GM19395 (cell line): ENCODE results near the gene ADAM20.
"Not testable (repeated sequence)": the region's sequence is repeated elsewhere in the genome, so short reads cannot be mapped to it uniquely, and the experiment has no call there.

ENCODE experiments used
- ATAC-seq: cut with Tn5 transposase; IDR thresholded peaks from one replicate; pipeline ENCODE4 v1.9.1; 2021; ENCODE audit warnings: mild to moderate bottlenecking, moderate library complexity; ENCODE audit not compliant: unreplicated experiment

Gene ADAM20

DNA sequence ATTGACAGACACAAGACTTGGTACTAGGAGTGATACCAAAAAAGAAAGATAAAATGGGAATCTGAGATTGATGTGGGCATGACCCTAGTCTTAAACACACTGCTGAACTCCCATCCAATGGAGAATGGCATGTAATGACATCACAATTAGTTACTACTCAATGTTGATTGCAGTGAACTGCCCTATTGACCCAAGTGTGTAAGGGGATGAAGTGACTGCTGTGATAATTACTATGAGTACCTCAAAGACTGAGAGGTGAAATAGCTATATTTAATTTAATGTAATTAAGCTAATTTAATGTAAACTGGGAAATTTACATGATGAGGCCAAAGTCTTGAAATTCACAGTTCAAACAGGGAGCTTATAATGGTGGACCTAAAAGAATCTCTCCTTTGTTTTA lies at the start of gene ADAM20:
Gene ADAM20 (minus strand): TSS at position 101 of the 400 bp plus-strand sequence. CDS start 10,247 bp downstream, outside the sequence.
- no peak for ATAC-seq

DNA sequence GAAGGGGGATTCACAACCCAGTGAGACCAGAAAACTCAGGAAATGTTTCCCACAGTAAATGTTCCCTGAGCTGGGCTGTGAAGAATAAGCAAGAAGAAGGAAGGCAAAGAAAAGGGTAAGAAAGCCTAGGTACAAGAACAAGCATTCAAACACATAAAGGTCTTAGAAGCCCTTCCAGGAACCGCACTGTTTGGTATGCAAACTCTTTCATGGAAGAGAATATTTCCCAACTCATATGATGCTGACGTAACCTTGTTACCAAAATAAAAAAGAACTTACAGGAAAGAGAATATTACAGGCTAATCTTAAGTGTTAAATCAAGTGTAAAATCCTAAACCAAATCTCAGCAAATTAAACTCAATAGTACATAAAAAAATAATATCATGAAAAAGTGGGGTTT lies 42.1 kb upstream of the ADAM20 start:
- ATAC-seq, result no peak

DNA sequence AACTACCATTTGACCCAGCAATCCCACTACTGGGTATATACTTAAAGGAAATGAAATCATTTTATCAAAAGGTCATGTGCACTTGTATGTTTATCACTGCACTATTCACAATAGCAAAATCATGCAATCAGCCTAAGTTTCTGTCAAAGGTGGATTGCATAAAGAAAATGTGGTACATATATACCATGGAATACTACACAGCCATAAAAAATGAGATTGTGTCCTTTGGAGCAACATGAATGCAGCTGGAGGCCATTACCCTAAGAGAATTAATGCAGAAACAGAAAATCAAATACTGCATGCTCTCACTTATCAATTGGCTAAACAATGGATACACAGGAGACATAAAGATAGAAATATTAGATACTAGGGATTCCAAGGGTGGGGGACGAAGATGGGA lies 38.2 kb upstream of the ADAM20 start:
- no peak for ATAC-seq

DNA sequence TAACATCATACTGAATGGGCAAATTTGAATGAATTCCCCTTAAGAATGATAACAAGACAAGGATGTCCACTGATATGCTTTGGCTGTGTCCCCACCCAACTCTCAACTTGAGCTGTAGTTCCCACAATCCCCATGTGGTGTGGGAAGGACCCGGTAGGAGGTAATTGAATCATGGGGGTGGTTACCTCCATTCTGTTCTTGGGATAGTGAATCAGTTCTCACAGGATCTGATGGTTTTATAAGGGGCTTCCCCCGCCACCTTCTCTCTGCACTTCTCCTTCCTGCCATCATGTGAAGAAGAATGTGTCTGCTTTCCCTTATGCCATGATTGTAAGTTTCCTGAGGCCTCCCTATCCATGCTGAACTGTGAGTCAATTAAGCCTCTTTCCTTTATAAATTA lies 36.3 kb upstream of the ADAM20 start:
- no peak for ATAC-seq

DNA sequence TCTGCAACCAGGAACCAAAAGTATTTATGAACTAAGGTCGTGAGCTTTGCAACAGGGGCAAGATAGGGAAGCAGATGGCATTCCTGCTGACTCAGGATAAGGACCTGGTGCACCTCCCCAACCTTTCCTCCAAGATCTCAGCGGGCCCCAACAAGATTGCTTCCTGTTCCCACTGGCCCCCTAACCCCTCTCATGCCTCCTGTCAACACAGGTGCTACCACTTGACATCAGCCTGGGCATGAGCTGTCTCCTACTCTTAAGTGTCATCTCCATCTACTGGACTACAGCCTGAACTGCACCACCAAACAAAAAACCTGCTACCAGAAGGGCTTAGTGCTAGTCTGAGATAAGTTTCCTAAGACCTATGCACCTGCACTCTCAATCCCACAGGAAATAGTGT lies 33.0 kb upstream of the ADAM20 start:
- ATAC-seq, result no peak

DNA sequence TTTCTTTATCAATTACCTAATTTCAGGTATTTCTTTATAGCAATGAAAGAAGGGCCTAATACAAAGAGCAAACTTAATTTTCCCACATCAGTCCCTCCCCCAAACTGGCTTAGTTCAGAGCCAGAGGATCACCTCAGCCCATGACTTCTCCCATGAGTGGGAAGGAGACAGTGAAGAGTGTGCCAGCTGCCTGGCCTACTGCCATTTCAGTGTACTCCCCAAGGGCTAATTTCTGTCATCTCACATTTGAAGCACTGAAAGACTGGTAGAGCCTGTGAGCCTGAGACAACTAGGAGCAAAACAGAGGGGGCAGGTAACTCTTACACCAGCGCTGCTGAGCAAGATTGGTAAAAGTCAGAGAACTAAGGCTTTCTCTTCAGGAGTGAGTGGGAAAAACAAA lies 29.1 kb upstream of the ADAM20 start:
- no peak for ATAC-seq

DNA sequence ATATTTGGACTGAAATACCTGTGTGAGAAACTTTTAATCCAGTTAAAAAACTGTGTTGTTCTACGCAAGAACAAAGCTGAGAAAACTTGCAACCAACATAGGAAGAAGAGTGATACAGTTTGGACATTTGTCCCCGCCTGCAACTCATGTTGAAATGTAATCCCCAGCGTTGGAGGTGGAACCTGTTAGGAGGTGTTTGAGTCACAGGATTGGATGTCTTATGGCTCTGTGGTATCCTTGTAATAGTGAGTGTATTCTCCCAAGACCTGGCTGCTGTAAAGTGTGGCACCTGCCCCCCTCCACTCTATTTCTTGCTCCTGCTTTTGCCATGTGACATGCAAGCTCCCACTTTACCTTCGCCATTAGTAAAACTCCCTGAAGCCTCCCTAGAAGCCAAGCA lies 28.6 kb upstream of the ADAM20 start:
- no peak for ATAC-seq

DNA sequence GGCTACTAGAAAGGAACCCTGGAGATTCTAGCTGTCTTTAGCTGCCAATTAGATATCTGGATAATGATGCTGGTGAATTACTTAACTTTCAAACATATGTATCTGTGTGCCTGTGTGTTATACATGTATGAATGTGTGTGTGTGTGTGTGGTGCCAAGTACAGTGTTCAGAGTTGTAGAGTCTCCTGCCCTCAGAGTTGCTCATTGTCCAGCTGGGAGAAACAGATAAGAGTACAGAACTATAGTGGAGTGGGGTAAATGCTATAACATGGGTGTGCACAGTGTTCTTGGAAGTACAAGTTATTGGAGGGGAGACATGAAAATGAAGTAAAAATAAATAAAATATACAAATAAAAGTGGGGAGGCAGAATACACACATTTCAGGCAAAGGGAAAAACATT lies 23.6 kb upstream of the ADAM20 start:
- ATAC-seq, result no peak

DNA sequence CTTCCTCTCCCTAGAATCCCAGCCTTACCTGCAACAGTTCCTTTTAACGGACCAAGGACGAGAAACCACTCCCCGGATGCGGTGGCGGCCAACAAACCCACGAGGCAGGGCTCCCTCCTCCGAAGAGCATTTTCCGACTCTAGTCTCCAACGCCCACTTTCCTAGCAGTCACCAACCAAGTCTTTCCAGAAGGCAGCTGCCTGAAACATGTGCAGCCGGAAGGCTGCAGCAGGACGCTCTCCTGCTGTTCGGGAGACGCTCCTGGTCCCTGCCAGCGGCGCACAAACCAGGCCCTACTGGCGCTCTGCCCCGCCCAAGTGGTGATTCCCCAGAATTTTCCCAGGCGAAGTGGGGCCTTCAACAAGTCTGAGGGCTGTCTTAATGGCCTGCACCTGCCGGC lies 21.1 kb upstream of the ADAM20 start:
- ATAC-seq, result no peak

DNA sequence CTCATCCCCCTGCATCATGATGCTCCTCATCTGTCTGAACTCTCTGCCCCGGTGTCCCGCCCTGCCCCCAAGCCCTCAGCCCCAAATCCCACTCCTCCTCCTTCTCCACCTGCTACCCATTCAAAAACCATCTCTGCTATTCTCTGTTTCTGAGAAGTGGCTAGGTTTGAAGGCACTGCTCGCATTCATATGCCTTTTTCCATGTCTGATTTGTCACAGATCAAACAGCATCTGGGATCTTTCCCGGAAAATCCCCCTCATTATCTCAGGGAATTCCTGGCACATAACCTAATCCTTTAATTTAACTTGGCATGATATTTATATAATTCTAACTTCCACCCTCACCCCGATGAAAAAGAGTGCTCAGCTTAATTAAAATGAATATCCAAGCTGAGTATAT lies 3.3 kb upstream of the ADAM20 start:
- no peak for ATAC-seq

DNA sequence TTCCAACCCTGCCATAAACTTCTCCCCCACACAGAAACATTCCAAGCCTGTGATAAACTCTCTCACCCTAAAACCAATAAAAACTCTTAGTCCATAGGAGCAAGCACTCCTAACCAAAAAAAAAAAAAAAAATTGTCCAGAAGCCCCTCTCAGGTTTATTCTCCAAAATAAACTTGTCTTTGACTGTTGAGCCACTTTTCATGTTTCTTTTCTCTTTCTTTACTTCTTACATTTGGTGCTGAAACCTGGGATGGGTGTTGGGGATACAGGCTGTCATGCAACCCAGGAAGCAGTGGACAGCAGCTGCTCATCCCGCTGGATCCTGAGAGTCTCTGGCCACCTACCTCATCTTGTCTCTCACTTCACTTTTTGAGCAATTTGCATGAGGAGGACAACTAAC lies 2.0 kb upstream of the ADAM20 start:
- no peak for ATAC-seq

DNA sequence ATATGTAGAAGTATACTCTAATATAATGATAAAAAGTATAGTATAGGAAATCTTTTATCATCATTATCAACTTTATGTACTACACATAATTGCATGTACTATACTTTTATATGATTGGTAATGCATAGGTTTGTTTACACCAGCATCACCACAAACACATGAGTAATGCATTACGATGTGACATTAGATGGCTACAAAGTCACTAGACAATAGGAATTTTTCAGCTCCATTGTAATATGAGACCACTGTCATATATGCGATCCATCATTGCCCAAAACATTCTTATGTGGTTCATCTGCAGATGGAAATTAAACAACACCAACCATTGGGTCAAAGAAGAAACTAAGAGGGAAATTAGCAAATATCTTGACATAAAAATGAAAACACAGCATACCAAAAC lies 4.4 kb downstream of the ADAM20 start:
- ATAC-seq, result no peak

DNA sequence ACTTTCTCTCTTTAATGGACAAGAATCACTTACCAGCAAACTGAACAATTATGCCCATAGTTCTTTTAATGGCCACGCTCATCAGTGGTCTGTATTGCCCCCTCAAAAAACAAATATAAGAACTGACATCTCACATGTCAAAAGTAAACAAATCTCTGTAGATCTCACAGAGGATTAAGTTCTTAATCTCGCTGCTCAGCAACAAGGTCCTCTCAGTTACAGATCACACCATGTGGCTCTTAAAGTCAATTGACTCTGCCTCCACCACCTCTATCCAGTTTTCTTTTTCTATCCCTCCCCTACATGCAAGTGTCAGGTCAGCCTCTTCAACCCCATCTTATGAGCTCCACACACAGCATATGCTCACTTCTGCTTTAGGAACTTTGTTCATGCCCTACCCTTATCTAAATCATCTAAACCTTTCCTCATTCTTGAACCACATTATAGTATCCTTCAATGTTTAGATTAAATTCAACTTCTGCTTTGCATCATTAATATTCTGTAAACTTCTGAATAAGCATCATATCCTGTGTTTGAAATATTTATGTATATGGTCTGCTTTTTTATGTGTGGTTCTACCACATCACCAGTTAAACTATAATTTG lies 7.2 kb downstream of the ADAM20 start:
- ATAC-seq, result no peak

DNA sequence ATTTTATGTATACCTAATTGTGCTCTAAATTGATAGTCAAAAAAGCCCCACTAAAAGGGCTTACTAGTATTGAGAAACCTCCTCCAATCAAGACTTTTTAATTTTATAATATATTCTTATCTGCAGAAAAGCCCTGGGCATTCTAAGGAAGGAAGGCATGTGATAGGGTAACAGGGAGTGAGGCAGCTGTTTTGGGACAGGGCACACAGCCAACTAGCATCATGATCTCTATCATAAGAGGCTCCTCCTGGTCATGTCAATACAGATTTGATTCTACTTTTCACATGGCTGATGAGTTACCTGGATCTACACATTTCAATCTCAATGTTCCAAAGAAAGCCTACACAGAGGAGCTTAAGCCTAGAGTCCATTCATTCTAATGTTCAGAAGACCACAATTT lies 9.1 kb downstream of the ADAM20 start:
- ATAC-seq, result no peak

DNA sequence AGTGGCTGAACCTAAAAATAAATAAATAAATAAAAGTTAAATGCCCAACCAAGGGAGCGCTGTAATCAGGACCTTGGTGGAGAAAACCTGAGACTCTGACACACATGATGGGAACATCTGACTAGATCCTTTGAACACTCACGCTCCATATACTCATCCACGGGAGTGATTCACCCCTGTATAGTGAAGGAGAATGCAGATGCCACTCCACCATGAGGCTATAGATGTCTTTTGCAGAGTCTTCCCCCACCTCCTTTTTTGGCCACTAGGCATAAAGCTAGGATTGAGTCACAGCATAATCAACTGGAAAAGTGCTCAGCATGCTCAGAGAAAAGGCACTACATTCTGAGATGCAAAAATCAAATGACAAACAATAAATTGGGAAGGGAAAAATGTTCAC lies 19.0 kb downstream of the ADAM20 start:
- no peak for ATAC-seq

DNA sequence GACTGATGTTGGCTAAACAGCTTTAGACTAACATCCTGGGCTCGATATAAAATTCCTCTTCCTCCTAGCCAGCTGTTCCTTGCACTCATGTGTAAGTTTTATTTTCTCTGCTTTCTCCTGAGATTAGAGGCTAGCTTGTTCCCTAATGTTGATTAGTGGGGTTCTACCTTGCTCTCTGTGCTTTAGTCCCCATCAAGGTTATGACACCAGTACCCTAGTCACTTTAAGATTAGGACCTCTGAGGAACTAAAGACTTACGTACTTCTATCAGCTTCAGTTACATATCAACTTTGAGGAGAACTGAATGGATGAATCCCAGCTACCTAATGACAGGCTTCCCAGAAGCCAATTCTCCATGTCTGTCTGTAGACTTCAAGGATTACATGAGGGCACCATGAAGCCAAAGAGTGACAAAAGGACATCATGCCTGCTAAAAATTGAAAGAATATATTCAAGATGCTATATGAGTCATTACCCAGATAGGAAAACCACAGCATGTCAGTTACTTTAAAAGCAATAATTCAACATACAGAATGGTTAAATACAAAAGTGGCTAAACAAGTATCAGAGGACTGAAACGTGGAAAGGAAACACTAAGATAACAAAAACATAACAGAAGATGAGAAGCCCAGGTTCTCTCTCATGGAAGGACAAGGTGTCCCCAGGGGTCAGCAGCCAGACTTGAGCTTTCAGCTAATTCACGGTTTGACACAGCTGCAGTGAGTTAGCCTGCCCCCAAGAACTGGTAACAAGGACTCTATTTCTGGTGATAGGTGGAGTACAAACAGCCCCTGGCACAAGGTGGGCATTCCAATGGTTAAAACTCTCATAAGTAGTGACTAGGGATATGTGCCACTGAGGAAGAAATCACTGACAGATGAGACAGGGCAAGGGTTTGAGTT lies 20.4 kb downstream of the ADAM20 start:
- no peak for ATAC-seq

DNA sequence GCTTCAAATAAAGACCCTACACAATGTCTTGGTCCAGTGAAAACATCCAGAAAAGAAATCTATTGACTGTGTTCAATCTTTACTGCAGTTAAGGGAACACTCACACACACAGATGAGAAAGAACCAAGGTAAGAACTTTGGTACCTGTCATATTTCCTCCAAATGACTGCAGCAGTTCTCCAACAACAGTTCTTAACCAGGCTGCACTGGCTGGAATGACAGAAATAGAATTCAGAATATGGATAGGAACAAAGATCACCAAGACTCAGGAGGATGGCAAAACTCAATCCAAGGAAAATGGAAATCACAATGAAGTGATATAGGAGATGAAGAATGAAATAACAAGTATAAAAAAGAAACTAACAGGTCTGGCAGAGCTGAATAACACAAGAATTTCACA lies 36.6 kb downstream of the ADAM20 start:
- no peak for ATAC-seq

DNA sequence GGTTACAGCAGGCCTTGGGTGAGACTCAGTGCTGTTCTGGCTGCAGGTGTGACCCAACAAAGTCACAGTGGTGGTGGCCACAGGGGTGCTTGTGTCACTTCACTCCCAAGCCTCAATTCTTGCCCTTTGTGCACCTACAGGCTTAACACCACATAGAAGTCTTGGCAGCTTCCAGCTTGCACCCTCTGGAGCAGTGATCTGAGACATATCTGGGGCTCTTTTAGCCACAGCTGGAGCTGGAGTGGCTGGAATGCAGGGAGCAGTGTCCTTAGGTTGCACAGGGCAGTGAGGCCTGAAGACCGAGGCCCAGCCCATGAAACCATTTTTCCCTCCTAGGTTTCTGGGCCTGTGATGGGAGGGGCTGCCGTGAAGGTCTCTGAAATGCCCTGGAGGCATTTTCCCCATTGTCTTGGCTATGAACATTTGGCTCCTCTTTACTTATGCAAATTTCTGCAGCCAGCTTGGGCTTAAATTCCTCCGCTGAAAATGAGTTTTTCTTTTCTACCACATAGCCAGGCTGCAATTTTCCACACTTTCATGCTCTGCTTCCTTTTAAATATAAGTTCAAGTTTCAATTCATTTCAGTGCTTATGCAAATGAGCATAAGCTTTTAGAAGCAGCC lies 45.1 kb downstream of the ADAM20 start:
- no peak for ATAC-seq

DNA sequence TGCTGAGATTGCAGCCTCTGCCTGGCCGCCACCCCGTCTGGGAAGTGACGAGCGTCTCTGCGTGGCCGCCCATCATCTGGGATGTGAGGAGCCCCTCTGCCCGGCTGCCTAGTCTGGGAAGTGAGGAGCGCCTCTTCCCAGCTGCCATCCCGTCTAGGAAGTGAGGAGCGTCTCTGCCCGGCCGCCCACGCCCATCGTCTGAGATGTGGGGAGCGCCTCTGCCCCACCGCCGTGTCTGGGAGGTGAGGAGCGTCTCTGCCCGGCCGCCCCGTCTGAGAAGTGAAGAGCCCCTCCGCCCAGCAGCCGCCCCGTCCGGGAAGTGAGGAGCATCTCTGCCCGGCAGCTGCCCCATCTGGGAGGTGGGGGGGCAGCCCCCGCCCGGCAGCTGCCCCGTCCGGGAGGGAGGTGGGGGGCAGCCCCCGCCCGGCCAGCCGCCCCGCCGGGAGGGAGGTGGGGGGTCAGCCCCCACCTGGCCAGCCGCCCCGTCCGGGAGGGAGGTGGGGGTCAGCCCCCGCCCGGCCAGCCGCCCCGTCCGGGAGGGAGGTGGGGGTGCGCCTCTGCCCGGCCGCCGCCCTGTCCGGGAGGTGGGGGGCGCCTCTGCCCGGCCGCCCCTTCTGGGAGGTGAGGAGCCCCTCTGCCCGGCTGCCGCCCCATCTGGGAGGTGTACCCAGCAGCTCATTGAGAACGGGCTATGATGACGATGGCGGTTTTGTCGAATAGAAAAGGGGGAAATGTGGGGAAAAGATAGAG lies 57.3 kb downstream of the ADAM20 start:
- ATAC-seq, result not testable (repeated sequence)

DNA sequence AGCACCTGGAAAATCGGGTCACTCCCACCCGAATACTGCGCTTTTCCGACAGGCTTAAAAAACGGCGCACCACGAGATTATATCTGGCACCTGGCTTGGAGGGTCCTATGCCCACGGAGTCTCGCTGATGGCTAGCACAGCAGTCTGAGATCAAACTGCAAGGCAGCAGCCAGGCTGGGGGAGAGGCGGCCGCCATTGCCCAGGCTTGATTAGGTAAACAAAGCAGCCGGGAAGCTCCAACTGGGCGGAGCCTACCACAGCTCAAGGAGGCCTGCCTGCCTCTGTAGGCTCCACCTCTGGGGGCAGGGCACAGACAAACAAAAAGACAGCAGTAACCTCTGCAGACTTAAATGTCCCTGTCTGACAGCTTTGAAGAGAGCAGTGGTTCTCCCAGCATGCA lies 59.3 kb downstream of the ADAM20 start:
- ATAC-seq, result not testable (repeated sequence)

DNA sequence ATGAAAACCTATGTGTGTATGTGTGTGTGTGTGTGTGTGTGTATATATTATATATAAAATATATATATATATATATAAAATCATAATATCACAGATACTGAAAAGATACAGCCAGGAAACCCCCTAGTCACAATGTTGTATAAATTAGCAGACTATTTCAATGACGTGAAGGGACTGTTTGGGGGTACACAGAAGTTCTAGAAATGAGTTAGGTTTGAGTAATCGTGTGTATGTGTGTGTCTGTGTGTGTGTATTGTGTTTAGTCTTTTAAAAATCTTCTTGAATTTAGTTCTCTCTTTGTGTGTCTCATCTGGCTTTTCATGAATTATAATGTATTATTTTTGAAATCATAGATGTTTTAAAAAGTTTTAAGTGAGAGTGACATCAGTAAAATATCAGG lies 61.0 kb downstream of the ADAM20 start:
- no peak for ATAC-seq
